Measurements from ENCODE around the gene ERP44. TPM values are rescaled to one million over a fixed set of nuclear protein-coding genes. Genes with fewer than 3 reads are reported as not detected.
"Not testable (repeated sequence)": the region's sequence is repeated elsewhere in the genome, so short reads cannot be mapped to it uniquely, and the experiment has no call there.

The ERP44 gene
- total and polyA plus RNA-seq, 5 experiments from 2014 or later, result 14.7 to 35.0 (median 28.0) TPM

GRCh38 chr9:100021931-100022330 lies 76.9 kb downstream of the ERP44 start:
- POLR2A ChIA-PET, result no interaction called here
- ATAC-seq, result no peak
- H3K36me3 Mint-ChIP-seq, result peaks cover 0 to 77% (median 33%) of the 10 kb centered on the region in 3 donors
- H3K27me3 Mint-ChIP-seq, result no peaks in the 10 kb centered on the region
- peaks cover 0 to 4% (median 0%) of the 10 kb centered on the region in 4 donors for H3K4me1 Mint-ChIP-seq
- no peak overlapping the region for H3K4me3 Mint-ChIP-seq
- DNase-seq, result no peak
- no peak overlapping the region for H3K27ac Mint-ChIP-seq
- H3K9me3 Mint-ChIP-seq, result peaks cover 0 to 4% (median 0%) of the 10 kb centered on the region in 9 donors

DNA sequence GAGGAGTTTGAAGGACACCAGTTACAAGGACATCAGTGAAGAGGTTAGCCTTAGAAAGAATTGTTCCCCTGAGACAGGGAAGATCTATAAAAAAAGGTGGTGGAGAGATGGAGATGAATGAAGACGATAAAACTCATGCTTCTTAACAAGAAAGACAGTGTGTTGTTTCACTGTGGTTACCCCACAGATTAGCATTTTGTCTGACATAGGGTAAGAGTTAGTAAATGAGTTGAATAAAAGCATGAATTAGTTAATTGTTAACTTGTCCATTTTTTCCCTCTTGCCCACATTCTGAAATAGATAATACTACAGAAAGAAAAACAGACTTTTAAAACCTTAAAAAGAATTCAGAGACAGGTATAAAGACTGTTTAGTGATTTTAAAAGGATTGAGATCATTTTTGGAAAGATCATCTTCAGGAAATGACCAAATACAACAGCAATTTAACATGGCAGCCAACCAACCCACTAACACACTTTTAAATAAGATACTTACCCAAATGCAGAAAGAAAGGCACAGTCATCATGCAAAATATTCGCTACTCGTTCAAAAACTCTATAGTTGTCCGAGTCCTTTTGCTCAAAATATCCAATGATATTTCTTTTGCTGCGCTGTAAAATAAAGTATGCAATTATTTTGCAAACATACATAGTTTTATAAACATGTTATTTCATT lies 78.5 kb downstream of the ERP44 start:
- ATAC-seq (no peak), DNase-seq (no peak)
- Mint-ChIP-seq H3K36me3 (peaks cover 0 to 81% (median 30%) of the 10 kb centered on the region in 3 donors), H3K27me3 (no peaks in the 10 kb centered on the region), H3K4me3 (no peak overlapping the region), H3K4me1 (peaks cover 0 to 4% (median 0%) of the 10 kb centered on the region in 4 donors), H3K9me3 (peaks cover 0 to 4% (median 0%) of the 10 kb centered on the region in 9 donors), H3K27ac (peak overlapping the region in 2 of 10 donors; percentile 54 to 87)
- POLR2A ChIA-PET, result no interaction called here

GRCh38 chr9:100019541-100019940 lies 79.3 kb downstream of the ERP44 start:
- peak overlapping the region in 3 of 10 donors; percentile 21 to 87 (median 54) for H3K27ac Mint-ChIP-seq
- peaks cover 0 to 81% (median 25%) of the 10 kb centered on the region in 3 donors for H3K36me3 Mint-ChIP-seq
- DNase-seq (no peak), ATAC-seq (no peak)
- POLR2A ChIA-PET, result no interaction called here
- no peak overlapping the region for H3K4me3 Mint-ChIP-seq
- no peaks in the 10 kb centered on the region for H3K9me3 Mint-ChIP-seq
- no peaks in the 10 kb centered on the region for H3K27me3 Mint-ChIP-seq
- H3K4me1 Mint-ChIP-seq, result peaks cover 0 to 4% (median 0%) of the 10 kb centered on the region in 4 donors

- ATAC-seq (no peak), DNase-seq (no peak)
- POLR2A ChIA-PET, result no interaction called here
- Mint-ChIP-seq H3K9me3 (peaks cover 0 to 8% (median 2%) of the 10 kb centered on the region in 9 donors), H3K36me3 (peaks cover 5 to 70% (median 39%) of the 10 kb centered on the region in 3 donors), H3K4me3 (no peak overlapping the region), H3K27ac (no peak overlapping the region), H3K4me1 (peaks cover 0 to 2% (median 0%) of the 10 kb centered on the region in 4 donors), H3K27me3 (no peaks in the 10 kb centered on the region)
Observed at GRCh38 chr9:100014846-100015245, 84.0 kb downstream of the ERP44 start.

- Mint-ChIP-seq H3K27ac (peak overlapping the region in 1 of 10 donors; percentile 20), H3K36me3 (peaks cover 5 to 63% (median 40%) of the 10 kb centered on the region in 3 donors), H3K4me1 (no peaks in the 10 kb centered on the region), H3K4me3 (no peak overlapping the region), H3K27me3 (no peaks in the 10 kb centered on the region), H3K9me3 (peaks cover 0 to 8% (median 2%) of the 10 kb centered on the region in 9 donors)
- DNase-seq (no peak), ATAC-seq (no peak)
- POLR2A ChIA-PET, result no interaction called here
Observed at GRCh38 chr9:100013573-100013972, 85.2 kb downstream of the ERP44 start.

GRCh38 chr9:100012279-100012678 lies 86.5 kb downstream of the ERP44 start:
- H3K4me1 Mint-ChIP-seq, result no peaks in the 10 kb centered on the region
- DNase-seq (no peak), ATAC-seq (no peak)
- no peaks in the 10 kb centered on the region for H3K27me3 Mint-ChIP-seq
- H3K9me3 Mint-ChIP-seq, result peaks cover 0 to 8% (median 2%) of the 10 kb centered on the region in 9 donors
- no peak overlapping the region for H3K4me3 Mint-ChIP-seq
- H3K27ac Mint-ChIP-seq, result no peak overlapping the region
- POLR2A ChIA-PET, result no interaction called here
- H3K36me3 Mint-ChIP-seq, result peaks cover 5 to 63% (median 41%) of the 10 kb centered on the region in 3 donors

GRCh38 chr9:100011062-100011681 lies 87.6 kb downstream of the ERP44 start:
- POLR2A ChIA-PET, result no interaction called here
- no peak overlapping the region for H3K4me3 Mint-ChIP-seq
- ATAC-seq, result peak; percentile 33 to 48
- peak in 9 of 10 donors; percentile 19 to 68 (median 51) for DNase-seq
- peaks cover 5 to 64% (median 41%) of the 10 kb centered on the region in 3 donors for H3K36me3 Mint-ChIP-seq
- H3K4me1 Mint-ChIP-seq, result no peaks in the 10 kb centered on the region
- H3K27me3 Mint-ChIP-seq, result no peaks in the 10 kb centered on the region
- no peak overlapping the region for H3K27ac Mint-ChIP-seq
- peaks cover 0 to 8% (median 2%) of the 10 kb centered on the region in 9 donors for H3K9me3 Mint-ChIP-seq

GRCh38 chr9:99999797-100000196 lies 99.0 kb downstream of the ERP44 start:
- Mint-ChIP-seq H3K27me3 (no peaks in the 10 kb centered on the region), H3K36me3 (peaks cover 40 to 65% (median 59%) of the 10 kb centered on the region in 3 donors), H3K9me3 (peaks cover 4 to 24% (median 13%) of the 10 kb centered on the region in 9 donors), H3K4me1 (peaks cover 0 to 2% (median 0%) of the 10 kb centered on the region in 4 donors), H3K27ac (no peak overlapping the region), H3K4me3 (no peak overlapping the region)
- POLR2A ChIA-PET, result no interaction called here
- ATAC-seq (no peak), DNase-seq (no peak)

DNA sequence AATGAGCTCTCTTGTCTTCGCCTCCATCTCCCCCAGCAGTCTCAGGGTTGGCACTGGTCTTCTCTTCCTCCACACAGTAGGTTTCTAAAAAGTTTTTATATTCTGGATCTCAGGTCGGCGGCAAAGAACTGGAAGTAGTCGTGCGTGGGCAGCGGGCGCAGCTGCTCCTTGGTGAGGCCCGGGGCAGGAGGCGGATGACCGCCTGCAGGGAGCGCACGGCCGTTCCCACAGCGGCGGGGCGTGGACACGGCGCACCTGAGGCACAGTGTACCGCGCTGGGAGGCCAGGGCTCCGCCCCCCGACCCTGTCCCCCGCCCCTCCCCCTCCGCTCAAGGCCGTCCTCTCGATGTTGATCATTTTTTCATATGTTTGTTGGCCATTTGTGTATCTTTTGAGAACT lies 99.9 kb downstream of the ERP44 start:
- Mint-ChIP-seq H3K36me3 (peaks cover 46 to 70% (median 58%) of the 10 kb centered on the region in 3 donors), H3K27me3 (no peaks in the 10 kb centered on the region), H3K9me3 (peaks cover 4 to 33% (median 21%) of the 10 kb centered on the region in 9 donors), H3K4me3 (no peak overlapping the region), H3K4me1 (peaks cover 0 to 2% (median 0%) of the 10 kb centered on the region in 4 donors), H3K27ac (peak overlapping the region in 1 of 10 donors; percentile 55)
- no peak for ATAC-seq
- POLR2A ChIA-PET, result no interaction called here
- no peak for DNase-seq

- DNase-seq, result no peak
- no peak overlapping the region for H3K4me3 Mint-ChIP-seq
- no peak overlapping the region for H3K27ac Mint-ChIP-seq
- POLR2A ChIA-PET, result no interaction called here
- H3K9me3 Mint-ChIP-seq, result peaks cover 4 to 37% (median 21%) of the 10 kb centered on the region in 9 donors
- no peaks in the 10 kb centered on the region for H3K27me3 Mint-ChIP-seq
- ATAC-seq, result no peak
- peaks cover 46 to 73% (median 56%) of the 10 kb centered on the region in 3 donors for H3K36me3 Mint-ChIP-seq
- H3K4me1 Mint-ChIP-seq, result peaks cover 0 to 2% (median 0%) of the 10 kb centered on the region in 4 donors
Observed at GRCh38 chr9:99998266-99998665, 100.5 kb downstream of the ERP44 start.

DNA sequence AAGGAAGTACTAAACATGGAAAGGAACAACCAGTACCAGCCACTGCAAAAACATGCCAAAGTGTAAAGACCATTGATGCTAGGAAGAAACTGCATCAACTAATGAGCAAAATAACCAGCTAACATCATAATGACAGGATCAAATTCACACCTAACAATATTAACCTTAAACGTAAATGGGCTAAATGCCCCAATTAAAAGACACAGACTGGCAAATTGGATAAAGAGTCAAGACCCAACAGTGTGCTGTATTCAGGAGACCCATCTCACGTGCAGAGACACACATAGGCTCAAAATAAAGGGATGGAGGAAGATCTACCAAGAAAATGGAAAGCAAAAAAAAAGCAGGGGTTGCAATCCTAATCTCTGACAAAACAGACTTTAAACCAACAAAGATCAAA lies 108.3 kb downstream of the ERP44 start:
- Mint-ChIP-seq H3K36me3 (peaks cover 18 to 66% (median 48%) of the 10 kb centered on the region in 3 donors), H3K9me3 (peaks cover 0 to 61% (median 40%) of the 10 kb centered on the region in 9 donors)
- H3K4me1 Mint-ChIP-seq, POLR2A ChIA-PET, DNase-seq, H3K27me3 Mint-ChIP-seq, ATAC-seq, H3K27ac Mint-ChIP-seq, H3K4me3 Mint-ChIP-seq: not testable (repeated sequence)

GRCh38 chr9:99986642-99987041 lies 112.2 kb downstream of the ERP44 start:
- no peak for ATAC-seq
- Mint-ChIP-seq H3K27ac (peak overlapping the region in 2 of 10 donors; percentile 13 to 56), H3K36me3 (peaks cover 6 to 45% (median 31%) of the 10 kb centered on the region in 3 donors)

DNA sequence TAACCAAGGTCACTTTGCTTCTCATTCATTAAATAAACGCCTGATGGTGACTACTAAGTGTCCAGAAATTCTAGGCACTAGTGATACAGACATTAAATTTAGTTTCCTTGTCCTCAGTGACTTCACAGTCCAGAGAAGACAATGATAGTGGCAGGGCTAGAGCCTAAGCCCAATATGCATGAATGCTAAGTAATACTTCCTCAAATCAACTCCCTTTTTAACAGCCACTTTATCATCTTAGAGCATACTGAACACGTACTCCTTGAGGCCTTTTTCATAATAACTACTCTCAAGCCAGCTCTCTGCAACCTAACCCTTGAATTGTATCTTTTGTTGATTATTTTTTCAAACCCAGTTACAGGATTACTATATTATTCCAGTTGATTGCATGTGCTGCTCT lies 118.2 kb downstream of the ERP44 start:
- Mint-ChIP-seq H3K9me3 (no peaks in the 10 kb centered on the region), H3K27me3 (no peaks in the 10 kb centered on the region), H3K36me3 (peaks cover 0 to 38% (median 0%) of the 10 kb centered on the region in 3 donors), H3K27ac (peak overlapping the region in 6 of 10 donors; percentile 6 to 70 (median 31)), H3K4me3 (no peak overlapping the region), H3K4me1 (peaks cover 0 to 2% (median 0%) of the 10 kb centered on the region in 4 donors)
- POLR2A ChIA-PET, result no interaction called here
- ATAC-seq (no peak), DNase-seq (no peak)

More at GRCh38 chr9:99986642-99987041, 112.2 kb downstream of the ERP44 start:
- no peak for DNase-seq
- POLR2A ChIA-PET, result no interaction called here
- Mint-ChIP-seq H3K27me3 (no peaks in the 10 kb centered on the region), H3K4me1 (peaks cover 0 to 7% (median 0%) of the 10 kb centered on the region in 4 donors), H3K9me3 (peaks cover 0 to 26% (median 16%) of the 10 kb centered on the region in 9 donors), H3K4me3 (no peak overlapping the region)

Data from naive thymus-derived CD8-positive, alpha-beta T cell (primary cell).